H1 (cell line): Measurements from ENCODE around the gene SLC1A1. TPM values are rescaled to one million over a fixed set of nuclear protein-coding genes. Genes with fewer than 3 reads are reported as not detected.

Source experiments
- CHD1 ChIP-seq: IDR thresholded peaks from 2 replicates; pipeline ENCODE4 v1.6.1; 2012; ENCODE audit warnings: low read depth, low read length, improper control_type of control experiment
- SIX5 ChIP-seq: IDR thresholded peaks from 2 replicates; pipeline ENCODE4 v1.6.1; 2011; ENCODE audit warnings: mild to moderate bottlenecking, low read depth, low read length
- SRF ChIP-seq: IDR thresholded peaks from 2 replicates; pipeline ENCODE4 v1.6.1; 2011; ENCODE audit warnings: mild to moderate bottlenecking, low read depth, low read length, moderate library complexity
- TCF12 ChIP-seq: IDR thresholded peaks from 2 replicates; pipeline ENCODE4 v1.6.1; 2011; ENCODE audit warnings: low read depth, mild to moderate bottlenecking, low read length
- polyA plus RNA-seq, 7 experiments: library from polyadenylated mRNA; depleted of rRNA in 3 of 7; stranded (reverse) in 5 of 7; unstranded in 2 of 7; fragments of >200 nt in 5 of 7; fragments of 200-250 nt in 2 of 7; gene quantifications; 1 replicate in 5 of 7; 2 replicates in 1 of 7; 4 replicates in 1 of 7; pipeline versions ENCODE4 v1.2.1 to v1.2.3, GENCODE V29; 2011 to 2013; ENCODE audit warnings: missing spikeins in 2 of 7, mixed read lengths in 2 of 7
- total RNA-seq: library from RNA; stranded (reverse); fragmentation: NEBNext Ultra II Directional; extraction: Animal tissue kit (Norgen Biotek cat#: 25700); gene quantifications from 2 replicates; pipeline ENCODE4 v1.2.1, GENCODE V29; 2021
- TF ChIP-seq, protein P1 (sequence below): fragments of 300-600 bp; sonication (generic); IDR thresholded peaks from 2 replicates; pipeline ENCODE4 v1.7.1; 2012; ENCODE audit warnings: low read length, moderate library complexity, mild to moderate bottlenecking, inconsistent platforms; ENCODE audit not compliant: insufficient replicate concordance

The SLC1A1 gene
- total and polyA plus RNA-seq, 2 of the 8 experiments (the other 6 are each of a cell fraction or from before 2014, with no cell fraction given): 4.7 to 11.7 TPM

DNA sequence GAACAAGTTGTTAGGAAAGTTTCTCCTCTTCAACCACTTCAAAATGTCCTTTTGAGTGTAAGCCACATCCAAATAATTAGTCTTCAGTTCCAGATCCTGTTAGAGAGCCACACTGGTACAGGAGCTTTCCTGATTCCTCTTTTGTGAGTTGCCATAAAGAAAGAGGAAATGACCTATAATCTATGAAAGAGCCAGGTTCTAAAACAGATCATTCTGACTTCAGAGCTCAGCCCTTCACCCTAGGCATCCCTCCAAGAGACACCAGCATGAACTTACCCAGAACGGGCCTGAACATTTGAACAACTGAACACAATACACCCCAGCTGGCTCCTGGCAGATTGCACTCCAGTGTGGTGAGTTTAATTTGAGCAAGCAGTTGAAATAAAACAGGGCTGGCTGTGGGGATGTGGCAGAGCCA, 25.7 kb downstream of the SLC1A1 start (continued):
- TF ChIP-seq, protein P1, sequence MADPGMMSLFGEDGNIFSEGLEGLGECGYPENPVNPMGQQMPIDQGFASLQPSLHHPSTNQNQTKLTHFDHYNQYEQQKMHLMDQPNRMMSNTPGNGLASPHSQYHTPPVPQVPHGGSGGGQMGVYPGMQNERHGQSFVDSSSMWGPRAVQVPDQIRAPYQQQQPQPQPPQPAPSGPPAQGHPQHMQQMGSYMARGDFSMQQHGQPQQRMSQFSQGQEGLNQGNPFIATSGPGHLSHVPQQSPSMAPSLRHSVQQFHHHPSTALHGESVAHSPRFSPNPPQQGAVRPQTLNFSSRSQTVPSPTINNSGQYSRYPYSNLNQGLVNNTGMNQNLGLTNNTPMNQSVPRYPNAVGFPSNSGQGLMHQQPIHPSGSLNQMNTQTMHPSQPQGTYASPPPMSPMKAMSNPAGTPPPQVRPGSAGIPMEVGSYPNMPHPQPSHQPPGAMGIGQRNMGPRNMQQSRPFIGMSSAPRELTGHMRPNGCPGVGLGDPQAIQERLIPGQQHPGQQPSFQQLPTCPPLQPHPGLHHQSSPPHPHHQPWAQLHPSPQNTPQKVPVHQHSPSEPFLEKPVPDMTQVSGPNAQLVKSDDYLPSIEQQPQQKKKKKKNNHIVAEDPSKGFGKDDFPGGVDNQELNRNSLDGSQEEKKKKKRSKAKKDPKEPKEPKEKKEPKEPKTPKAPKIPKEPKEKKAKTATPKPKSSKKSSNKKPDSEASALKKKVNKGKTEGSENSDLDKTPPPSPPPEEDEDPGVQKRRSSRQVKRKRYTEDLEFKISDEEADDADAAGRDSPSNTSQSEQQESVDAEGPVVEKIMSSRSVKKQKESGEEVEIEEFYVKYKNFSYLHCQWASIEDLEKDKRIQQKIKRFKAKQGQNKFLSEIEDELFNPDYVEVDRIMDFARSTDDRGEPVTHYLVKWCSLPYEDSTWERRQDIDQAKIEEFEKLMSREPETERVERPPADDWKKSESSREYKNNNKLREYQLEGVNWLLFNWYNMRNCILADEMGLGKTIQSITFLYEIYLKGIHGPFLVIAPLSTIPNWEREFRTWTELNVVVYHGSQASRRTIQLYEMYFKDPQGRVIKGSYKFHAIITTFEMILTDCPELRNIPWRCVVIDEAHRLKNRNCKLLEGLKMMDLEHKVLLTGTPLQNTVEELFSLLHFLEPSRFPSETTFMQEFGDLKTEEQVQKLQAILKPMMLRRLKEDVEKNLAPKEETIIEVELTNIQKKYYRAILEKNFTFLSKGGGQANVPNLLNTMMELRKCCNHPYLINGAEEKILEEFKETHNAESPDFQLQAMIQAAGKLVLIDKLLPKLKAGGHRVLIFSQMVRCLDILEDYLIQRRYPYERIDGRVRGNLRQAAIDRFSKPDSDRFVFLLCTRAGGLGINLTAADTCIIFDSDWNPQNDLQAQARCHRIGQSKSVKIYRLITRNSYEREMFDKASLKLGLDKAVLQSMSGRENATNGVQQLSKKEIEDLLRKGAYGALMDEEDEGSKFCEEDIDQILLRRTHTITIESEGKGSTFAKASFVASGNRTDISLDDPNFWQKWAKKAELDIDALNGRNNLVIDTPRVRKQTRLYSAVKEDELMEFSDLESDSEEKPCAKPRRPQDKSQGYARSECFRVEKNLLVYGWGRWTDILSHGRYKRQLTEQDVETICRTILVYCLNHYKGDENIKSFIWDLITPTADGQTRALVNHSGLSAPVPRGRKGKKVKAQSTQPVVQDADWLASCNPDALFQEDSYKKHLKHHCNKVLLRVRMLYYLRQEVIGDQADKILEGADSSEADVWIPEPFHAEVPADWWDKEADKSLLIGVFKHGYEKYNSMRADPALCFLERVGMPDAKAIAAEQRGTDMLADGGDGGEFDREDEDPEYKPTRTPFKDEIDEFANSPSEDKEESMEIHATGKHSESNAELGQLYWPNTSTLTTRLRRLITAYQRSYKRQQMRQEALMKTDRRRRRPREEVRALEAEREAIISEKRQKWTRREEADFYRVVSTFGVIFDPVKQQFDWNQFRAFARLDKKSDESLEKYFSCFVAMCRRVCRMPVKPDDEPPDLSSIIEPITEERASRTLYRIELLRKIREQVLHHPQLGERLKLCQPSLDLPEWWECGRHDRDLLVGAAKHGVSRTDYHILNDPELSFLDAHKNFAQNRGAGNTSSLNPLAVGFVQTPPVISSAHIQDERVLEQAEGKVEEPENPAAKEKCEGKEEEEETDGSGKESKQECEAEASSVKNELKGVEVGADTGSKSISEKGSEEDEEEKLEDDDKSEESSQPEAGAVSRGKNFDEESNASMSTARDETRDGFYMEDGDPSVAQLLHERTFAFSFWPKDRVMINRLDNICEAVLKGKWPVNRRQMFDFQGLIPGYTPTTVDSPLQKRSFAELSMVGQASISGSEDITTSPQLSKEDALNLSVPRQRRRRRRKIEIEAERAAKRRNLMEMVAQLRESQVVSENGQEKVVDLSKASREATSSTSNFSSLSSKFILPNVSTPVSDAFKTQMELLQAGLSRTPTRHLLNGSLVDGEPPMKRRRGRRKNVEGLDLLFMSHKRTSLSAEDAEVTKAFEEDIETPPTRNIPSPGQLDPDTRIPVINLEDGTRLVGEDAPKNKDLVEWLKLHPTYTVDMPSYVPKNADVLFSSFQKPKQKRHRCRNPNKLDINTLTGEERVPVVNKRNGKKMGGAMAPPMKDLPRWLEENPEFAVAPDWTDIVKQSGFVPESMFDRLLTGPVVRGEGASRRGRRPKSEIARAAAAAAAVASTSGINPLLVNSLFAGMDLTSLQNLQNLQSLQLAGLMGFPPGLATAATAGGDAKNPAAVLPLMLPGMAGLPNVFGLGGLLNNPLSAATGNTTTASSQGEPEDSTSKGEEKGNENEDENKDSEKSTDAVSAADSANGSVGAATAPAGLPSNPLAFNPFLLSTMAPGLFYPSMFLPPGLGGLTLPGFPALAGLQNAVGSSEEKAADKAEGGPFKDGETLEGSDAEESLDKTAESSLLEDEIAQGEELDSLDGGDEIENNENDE: no peak
- TF ChIP-seq SIX5 (no peak), TCF12 (no peak), CHD1 (no peak), SRF (no peak)
